ENCODE results near the gene KHNYN.

The KHNYN gene

DNA sequence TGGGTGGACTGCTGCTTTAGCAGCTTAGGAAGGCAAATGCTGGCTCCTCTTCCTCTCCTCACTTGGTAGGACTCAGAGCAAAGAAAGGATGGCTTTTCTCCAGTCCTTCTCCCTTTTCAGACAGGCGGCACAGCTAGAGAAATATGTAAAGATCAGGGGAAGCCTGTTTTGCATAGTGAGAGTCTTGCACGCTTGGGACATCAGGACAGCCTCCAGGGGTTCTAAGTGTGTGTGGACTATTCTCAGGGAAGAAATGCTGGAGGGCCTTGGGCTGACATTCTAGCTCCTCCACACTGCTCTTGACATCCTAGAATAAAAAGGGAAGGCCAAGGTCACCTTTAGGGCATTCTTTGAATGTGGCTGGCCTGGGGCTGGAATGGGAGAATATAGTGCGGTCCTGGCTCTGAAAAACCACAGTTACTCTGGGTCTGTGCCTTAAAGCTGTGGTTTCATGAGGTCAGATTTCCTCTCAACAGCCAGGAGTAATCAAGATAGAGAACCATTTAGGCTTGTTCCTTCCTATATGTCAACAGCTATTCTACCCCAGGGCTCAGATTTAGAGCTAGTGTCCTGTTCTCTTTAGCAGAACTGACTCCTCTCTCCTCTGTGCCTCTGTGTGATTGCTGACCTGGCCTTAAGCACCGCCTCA, 54.0 kb downstream of the KHNYN start:
- TF ChIP-seq, protein P1, sequence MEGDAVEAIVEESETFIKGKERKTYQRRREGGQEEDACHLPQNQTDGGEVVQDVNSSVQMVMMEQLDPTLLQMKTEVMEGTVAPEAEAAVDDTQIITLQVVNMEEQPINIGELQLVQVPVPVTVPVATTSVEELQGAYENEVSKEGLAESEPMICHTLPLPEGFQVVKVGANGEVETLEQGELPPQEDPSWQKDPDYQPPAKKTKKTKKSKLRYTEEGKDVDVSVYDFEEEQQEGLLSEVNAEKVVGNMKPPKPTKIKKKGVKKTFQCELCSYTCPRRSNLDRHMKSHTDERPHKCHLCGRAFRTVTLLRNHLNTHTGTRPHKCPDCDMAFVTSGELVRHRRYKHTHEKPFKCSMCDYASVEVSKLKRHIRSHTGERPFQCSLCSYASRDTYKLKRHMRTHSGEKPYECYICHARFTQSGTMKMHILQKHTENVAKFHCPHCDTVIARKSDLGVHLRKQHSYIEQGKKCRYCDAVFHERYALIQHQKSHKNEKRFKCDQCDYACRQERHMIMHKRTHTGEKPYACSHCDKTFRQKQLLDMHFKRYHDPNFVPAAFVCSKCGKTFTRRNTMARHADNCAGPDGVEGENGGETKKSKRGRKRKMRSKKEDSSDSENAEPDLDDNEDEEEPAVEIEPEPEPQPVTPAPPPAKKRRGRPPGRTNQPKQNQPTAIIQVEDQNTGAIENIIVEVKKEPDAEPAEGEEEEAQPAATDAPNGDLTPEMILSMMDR (IDR thresholded peaks at IDR 0.05; ENCODE audit: control insufficient read depth, extremely low read depth, insufficient read depth) = no peak
- DNase-seq (ENCODE audit: low read depth) = no peak
- no peak overlapping the region for H3K4me3 ChIP-seq (ENCODE audit: low read depth, low read length)
